ENCODE measurements around the gene LRRC63. TPM values are rescaled to one million over a fixed set of nuclear protein-coding genes. Genes with fewer than 3 reads are reported as not detected.
"Not testable (repeated sequence)": the region's sequence is repeated elsewhere in the genome, so short reads cannot be mapped to it uniquely, and the experiment has no call there.

The LRRC63 gene
- total RNA-seq, 5 donors from 2014 or later (not counting 1 experiment from before 2014, with no cell fraction given) = 0.43 to 0.82 (median 0.54) TPM

DNA sequence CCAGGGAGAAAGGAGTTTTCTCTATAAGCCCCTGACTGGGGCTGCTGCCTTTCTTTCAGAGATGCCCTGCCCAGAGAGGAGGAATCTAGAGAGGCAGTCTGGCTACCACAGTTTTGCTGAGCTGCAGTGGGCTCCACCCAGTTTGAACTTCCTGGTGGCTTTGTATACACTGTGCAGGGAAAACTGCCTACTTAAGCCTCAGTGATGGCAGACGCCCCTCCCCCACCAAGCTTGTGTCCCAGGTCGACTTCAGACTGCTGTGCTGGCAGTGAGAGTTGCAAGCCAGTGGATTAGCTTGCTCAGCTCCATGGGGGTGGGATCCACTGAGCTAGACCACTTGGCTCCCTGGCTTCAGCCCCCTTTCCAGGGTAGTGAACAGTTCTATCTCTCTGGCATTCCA lies 8.5 kb downstream of the LRRC63 start:
- H3K4me3 ChIP-seq (ENCODE audit: control insufficient read depth in 1 of 2, extremely low read depth in 1 of 2, low read length in 1 of 2); H3K27me3 Mint-ChIP-seq; DNase-seq; H3K9me3 ChIP-seq; H3K27ac Mint-ChIP-seq; H3K27ac ChIP-seq (ENCODE audit: low read length); CTCF ChIA-PET; H3K36me3 Mint-ChIP-seq; H3K36me3 ChIP-seq (ENCODE audit: control insufficient read depth in 2 of 2, extremely low read depth in 1 of 2, insufficient read depth in 1 of 2, low read length in 1 of 2); H3K27me3 ChIP-seq (replicated peaks in 1 of 2; ENCODE audit: control insufficient read depth in 2 of 2, extremely low read depth in 1 of 2, insufficient read depth in 2 of 2, low read length in 1 of 2): not testable (repeated sequence)
- Mint-ChIP-seq H3K4me1 (peaks cover 14 to 15% (median 14%) of the 10 kb centered on the region in 3 donors), H3K4me3 (peak overlapping the region in 1 of 3 donors; percentile 5), H3K9me3 (peaks cover 0 to 17% (median 4%) of the 10 kb centered on the region in 3 donors)
- peak in 1 of 4 experiments; percentile 44 for ATAC-seq (replicated peaks in 1 of 4)
- POLR2A ChIA-PET = interaction anchor here in 1 of 2 donors (0.6 kb wide), 1 partner anchor 59 kb away, joined by 5 read pairs; no protein-coding TSS in a partner anchor
- 60% methylated on average over 1 of the region's 2 CpGs for WGBS (ENCODE audit: insufficient coverage)
- peaks cover 0 to 11% of the 10 kb centered on the region in 2 experiments for H3K4me1 ChIP-seq (ENCODE audit: control insufficient read depth in 1 of 2, extremely low read depth in 1 of 2, insufficient read depth in 2 of 2, low read length in 2 of 2)

DNA sequence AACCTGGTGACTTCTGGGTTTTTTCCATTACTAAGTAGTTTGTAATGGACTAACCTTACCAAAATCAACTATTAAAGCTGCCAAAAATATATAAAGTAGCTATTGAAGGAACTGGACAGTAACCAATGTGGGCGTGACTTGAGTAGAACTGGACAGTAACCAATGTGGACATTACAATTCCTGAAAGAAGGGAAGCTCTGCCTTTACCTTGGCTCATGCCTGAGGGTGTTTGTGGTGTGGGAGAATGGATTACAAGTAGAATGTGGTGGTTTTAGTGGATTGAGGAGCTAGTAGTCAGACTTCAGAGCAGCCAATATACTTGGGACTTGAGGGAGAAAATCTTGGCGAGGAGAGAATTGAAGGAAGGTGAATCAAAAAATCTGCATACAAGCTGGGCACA lies 17.5 kb downstream of the LRRC63 start:
- POLR2A ChIA-PET = no interaction called here
- Mint-ChIP-seq H3K27me3 (no peaks in the 10 kb centered on the region), H3K36me3 (peaks cover 39% of the 10 kb centered on the region), H3K27ac (no peak overlapping the region), H3K4me3 (no peak overlapping the region), H3K4me1 (no peaks in the 10 kb centered on the region), H3K9me3 (peaks cover 7 to 29% (median 9%) of the 10 kb centered on the region in 3 donors)
- ATAC-seq (replicated peaks in 1 of 4) (no peak), DNase-seq (no peak)
- H3K4me1 ChIP-seq (ENCODE audit: control insufficient read depth in 1 of 2, extremely low read depth in 1 of 2, insufficient read depth in 2 of 2, low read length in 2 of 2) = no peaks in the 10 kb centered on the region
- H3K36me3 ChIP-seq (ENCODE audit: control insufficient read depth in 2 of 2, extremely low read depth in 1 of 2, insufficient read depth in 1 of 2, low read length in 1 of 2) = no peaks in the 10 kb centered on the region
- H3K9me3 ChIP-seq = no peaks in the 10 kb centered on the region
- peaks cover 0 to 6% of the 10 kb centered on the region in 2 experiments for H3K27me3 ChIP-seq (replicated peaks in 1 of 2; ENCODE audit: control insufficient read depth in 2 of 2, extremely low read depth in 1 of 2, insufficient read depth in 2 of 2, low read length in 1 of 2)
- H3K27ac ChIP-seq (ENCODE audit: low read length) = no peak overlapping the region
- CTCF ChIA-PET = no interaction called here
- no peak overlapping the region for H3K4me3 ChIP-seq (ENCODE audit: control insufficient read depth in 1 of 2, extremely low read depth in 1 of 2, low read length in 1 of 2)
- WGBS (ENCODE audit: insufficient coverage) = 100% methylated on average over 2 of the region's 2 CpGs

DNA sequence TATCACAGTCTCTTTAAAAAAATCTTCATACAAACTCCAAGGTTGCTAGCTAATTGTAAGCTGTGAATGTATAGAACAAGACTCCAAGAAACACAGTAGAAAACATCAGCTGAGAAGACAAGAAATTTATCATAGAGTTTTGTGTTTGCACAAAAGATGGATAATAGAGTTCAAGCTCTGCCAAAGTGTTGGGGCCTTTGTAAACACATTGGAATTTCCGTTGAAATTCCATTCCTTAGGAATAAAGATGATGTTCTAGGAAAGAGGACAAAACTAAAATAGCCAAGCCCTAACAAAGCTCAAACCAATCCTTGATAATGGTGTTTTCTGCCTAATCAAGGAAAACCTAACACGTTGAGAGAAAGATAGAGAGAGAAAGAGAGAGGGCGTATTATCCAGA lies 20.6 kb downstream of the LRRC63 start:
- ATAC-seq (replicated peaks in 1 of 4) (no peak), DNase-seq (no peak)
- ChIA-PET POLR2A (interaction anchor here in 1 of 2 donors (0.7 kb wide), 1 partner anchor 74 kb away, joined by 6 read pairs; no protein-coding TSS in a partner anchor), CTCF (no interaction called here)
- H3K27me3 Mint-ChIP-seq = no peaks in the 10 kb centered on the region
- H3K4me1 Mint-ChIP-seq = no peaks in the 10 kb centered on the region
- H3K9me3 Mint-ChIP-seq = peaks cover 18 to 46% (median 21%) of the 10 kb centered on the region in 3 donors
- Histone ChIP-seq H3K27me3 (replicated peaks in 1 of 2; ENCODE audit: control insufficient read depth in 2 of 2, extremely low read depth in 1 of 2, insufficient read depth in 2 of 2, low read length in 1 of 2) (no peaks in the 10 kb centered on the region), H3K9me3 (peaks cover 7% of the 10 kb centered on the region), H3K27ac (ENCODE audit: low read length) (no peak overlapping the region), H3K4me3 (ENCODE audit: control insufficient read depth in 1 of 2, extremely low read depth in 1 of 2, low read length in 1 of 2) (no peak overlapping the region), H3K36me3 (ENCODE audit: control insufficient read depth in 2 of 2, extremely low read depth in 1 of 2, insufficient read depth in 1 of 2, low read length in 1 of 2) (no peaks in the 10 kb centered on the region), H3K4me1 (ENCODE audit: control insufficient read depth in 1 of 2, extremely low read depth in 1 of 2, insufficient read depth in 2 of 2, low read length in 2 of 2) (no peaks in the 10 kb centered on the region)
- H3K27ac Mint-ChIP-seq = no peak overlapping the region
- no CpG with 5 or more reads among the region's 3 CpGs for WGBS (ENCODE audit: insufficient coverage)
- H3K36me3 Mint-ChIP-seq = peaks cover 44% of the 10 kb centered on the region
- no peak overlapping the region for H3K4me3 Mint-ChIP-seq

DNA sequence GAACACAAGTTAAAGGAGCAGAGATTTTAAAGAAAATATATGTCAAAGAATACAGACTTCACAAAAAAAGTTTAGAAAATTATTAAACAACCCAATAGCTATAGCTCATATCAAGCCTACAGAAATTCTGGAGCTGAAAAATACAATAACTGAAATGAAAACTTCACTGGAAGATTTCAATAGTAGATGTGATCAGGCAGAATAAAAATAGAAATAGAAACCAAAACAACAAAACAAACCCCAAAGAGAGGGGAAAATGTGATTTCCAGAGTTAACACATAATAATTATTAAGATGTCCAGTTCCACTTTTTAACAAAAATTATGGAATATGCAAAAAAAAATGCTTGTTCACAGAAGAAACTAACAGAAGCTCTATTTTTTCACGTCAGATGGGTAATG lies 23.6 kb downstream of the LRRC63 start:
- H3K27ac ChIP-seq (ENCODE audit: low read length) = no peak overlapping the region
- DNase-seq (no peak), ATAC-seq (replicated peaks in 1 of 4) (no peak)
- no peaks in the 10 kb centered on the region for H3K4me1 ChIP-seq (ENCODE audit: control insufficient read depth in 1 of 2, extremely low read depth in 1 of 2, insufficient read depth in 2 of 2, low read length in 2 of 2)
- H3K27ac Mint-ChIP-seq = no peak overlapping the region
- H3K36me3 ChIP-seq (ENCODE audit: control insufficient read depth in 2 of 2, extremely low read depth in 1 of 2, insufficient read depth in 1 of 2, low read length in 1 of 2) = no peaks in the 10 kb centered on the region
- H3K4me1 Mint-ChIP-seq = no peaks in the 10 kb centered on the region
- no peak overlapping the region for H3K4me3 ChIP-seq (ENCODE audit: control insufficient read depth in 1 of 2, extremely low read depth in 1 of 2, low read length in 1 of 2)
- no CpG with 5 or more reads among the region's 1 CpG for WGBS (ENCODE audit: insufficient coverage)
- ChIA-PET POLR2A (interaction anchor here in 1 of 2 donors (0.7 kb wide), 1 partner anchor 196 kb away, joined by 4 read pairs; no protein-coding TSS in a partner anchor), CTCF (no interaction called here)
- no peaks in the 10 kb centered on the region for H3K27me3 Mint-ChIP-seq
- no peaks in the 10 kb centered on the region for H3K27me3 ChIP-seq (replicated peaks in 1 of 2; ENCODE audit: control insufficient read depth in 2 of 2, extremely low read depth in 1 of 2, insufficient read depth in 2 of 2, low read length in 1 of 2)
- H3K9me3 ChIP-seq = peaks cover 7% of the 10 kb centered on the region
- H3K9me3 Mint-ChIP-seq = peaks cover 13 to 46% (median 21%) of the 10 kb centered on the region in 3 donors
- H3K36me3 Mint-ChIP-seq = peaks cover 43% of the 10 kb centered on the region
- H3K4me3 Mint-ChIP-seq = no peak overlapping the region

DNA sequence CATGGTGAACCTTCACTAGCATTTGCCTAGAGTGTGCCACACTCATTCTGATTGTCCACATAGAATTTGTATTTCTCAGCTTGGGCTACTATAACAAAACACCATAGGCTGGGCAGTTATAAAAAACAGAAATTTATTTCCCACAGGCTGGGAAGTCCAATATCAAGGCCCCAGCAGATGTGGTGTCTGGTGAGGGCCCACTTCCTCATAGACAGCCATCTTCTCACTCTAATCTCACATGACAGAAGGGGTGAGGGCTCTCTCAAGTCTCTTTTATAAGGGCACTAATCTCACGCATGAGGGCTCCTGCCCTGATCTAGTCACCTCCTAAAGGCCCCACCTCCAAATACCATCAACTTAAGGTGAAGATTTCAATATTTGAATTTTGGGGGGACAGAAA lies 53.6 kb downstream of the LRRC63 start:
- peaks cover 2 to 7% of the 10 kb centered on the region in 2 donors for H3K27me3 Mint-ChIP-seq
- WGBS (ENCODE audit: insufficient coverage) = no CpG with 5 or more reads among the region's 1 CpG
- ATAC-seq (replicated peaks in 1 of 4) (no peak), DNase-seq (no peak)
- ChIA-PET POLR2A (no interaction called here), CTCF (interaction anchor here in 1 of 2 donors (1.0 kb wide), 1 partner anchor 9 kb away, joined by 3 read pairs; no protein-coding TSS in a partner anchor)
- Histone ChIP-seq H3K4me3 (ENCODE audit: control insufficient read depth in 1 of 2, extremely low read depth in 1 of 2, low read length in 1 of 2) (no peak overlapping the region), H3K27ac (ENCODE audit: low read length) (no peak overlapping the region), H3K9me3 (no peaks in the 10 kb centered on the region), H3K27me3 (replicated peaks in 1 of 2; ENCODE audit: control insufficient read depth in 2 of 2, extremely low read depth in 1 of 2, insufficient read depth in 2 of 2, low read length in 1 of 2) (no peaks in the 10 kb centered on the region), H3K4me1 (ENCODE audit: control insufficient read depth in 1 of 2, extremely low read depth in 1 of 2, insufficient read depth in 2 of 2, low read length in 2 of 2) (no peaks in the 10 kb centered on the region), H3K36me3 (ENCODE audit: control insufficient read depth in 2 of 2, extremely low read depth in 1 of 2, insufficient read depth in 1 of 2, low read length in 1 of 2) (no peaks in the 10 kb centered on the region)
- H3K36me3 Mint-ChIP-seq = no peaks in the 10 kb centered on the region
- no peak overlapping the region for H3K27ac Mint-ChIP-seq
- no peak overlapping the region for H3K4me3 Mint-ChIP-seq
- no peaks in the 10 kb centered on the region for H3K4me1 Mint-ChIP-seq
- H3K9me3 Mint-ChIP-seq = no peaks in the 10 kb centered on the region

DNA sequence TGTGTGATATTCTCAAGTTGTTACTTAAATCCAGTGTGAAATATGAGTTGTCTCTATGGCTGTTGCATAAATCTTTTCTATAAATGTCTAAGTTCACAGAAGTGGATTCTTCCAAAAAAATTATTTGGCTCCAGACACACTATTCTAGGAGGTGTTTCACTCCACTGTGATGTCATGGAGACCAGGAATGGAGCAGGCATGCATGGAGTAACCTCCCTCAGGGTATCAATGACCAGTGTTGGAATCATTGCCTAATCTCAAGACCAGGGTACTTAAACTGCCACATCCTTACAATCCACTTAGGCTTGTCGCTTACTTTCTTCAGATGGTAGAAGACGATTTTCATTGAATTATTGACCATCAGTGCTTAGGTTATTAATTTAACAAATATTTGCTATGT lies 55.4 kb downstream of the LRRC63 start:
- Mint-ChIP-seq H3K36me3 (no peaks in the 10 kb centered on the region), H3K27ac (no peak overlapping the region), H3K4me3 (no peak overlapping the region), H3K4me1 (no peaks in the 10 kb centered on the region), H3K27me3 (peaks cover 2 to 7% of the 10 kb centered on the region in 2 donors), H3K9me3 (no peaks in the 10 kb centered on the region)
- DNase-seq (no peak), ATAC-seq (replicated peaks in 1 of 4) (no peak)
- H3K36me3 ChIP-seq (ENCODE audit: control insufficient read depth in 2 of 2, extremely low read depth in 1 of 2, insufficient read depth in 1 of 2, low read length in 1 of 2) = no peaks in the 10 kb centered on the region
- WGBS (ENCODE audit: insufficient coverage) = no CpG with 5 or more reads among the region's 2 CpGs
- POLR2A ChIA-PET = no interaction called here
- CTCF ChIA-PET = no interaction called here
- no peaks in the 10 kb centered on the region for H3K4me1 ChIP-seq (ENCODE audit: control insufficient read depth in 1 of 2, extremely low read depth in 1 of 2, insufficient read depth in 2 of 2, low read length in 2 of 2)
- H3K27ac ChIP-seq (ENCODE audit: low read length) = no peak overlapping the region
- H3K27me3 ChIP-seq (replicated peaks in 1 of 2; ENCODE audit: control insufficient read depth in 2 of 2, extremely low read depth in 1 of 2, insufficient read depth in 2 of 2, low read length in 1 of 2) = no peaks in the 10 kb centered on the region
- no peak overlapping the region for H3K4me3 ChIP-seq (ENCODE audit: control insufficient read depth in 1 of 2, extremely low read depth in 1 of 2, low read length in 1 of 2)
- H3K9me3 ChIP-seq = no peaks in the 10 kb centered on the region

- Histone ChIP-seq H3K27ac (ENCODE audit: low read length) (no peak overlapping the region), H3K9me3 (no peaks in the 10 kb centered on the region), H3K4me1 (ENCODE audit: control insufficient read depth in 1 of 2, extremely low read depth in 1 of 2, insufficient read depth in 2 of 2, low read length in 2 of 2) (no peaks in the 10 kb centered on the region), H3K4me3 (ENCODE audit: control insufficient read depth in 1 of 2, extremely low read depth in 1 of 2, low read length in 1 of 2) (no peak overlapping the region), H3K36me3 (ENCODE audit: control insufficient read depth in 2 of 2, extremely low read depth in 1 of 2, insufficient read depth in 1 of 2, low read length in 1 of 2) (no peaks in the 10 kb centered on the region), H3K27me3 (replicated peaks in 1 of 2; ENCODE audit: control insufficient read depth in 2 of 2, extremely low read depth in 1 of 2, insufficient read depth in 2 of 2, low read length in 1 of 2) (no peaks in the 10 kb centered on the region)
- peaks cover 0 to 3% of the 10 kb centered on the region in 2 donors for H3K27me3 Mint-ChIP-seq
- H3K9me3 Mint-ChIP-seq = no peaks in the 10 kb centered on the region
- POLR2A ChIA-PET = no interaction called here
- CTCF ChIA-PET = no interaction called here
- ATAC-seq (replicated peaks in 1 of 4) = no peak
- no peak for DNase-seq
- 93% methylated on average over 5 of the region's 6 CpGs for WGBS (ENCODE audit: insufficient coverage)
- no peaks in the 10 kb centered on the region for H3K36me3 Mint-ChIP-seq
- H3K4me3 Mint-ChIP-seq = no peak overlapping the region
- no peaks in the 10 kb centered on the region for H3K4me1 Mint-ChIP-seq
- H3K27ac Mint-ChIP-seq = no peak overlapping the region
These were observed 58.7 kb downstream of the LRRC63 start for GRCh38 chr13:46270416-46270815.

Measured in T-cell (primary cell).